D341Med (cell line): Measurements from ENCODE around the gene DAD1.

Experiments
- DNase-seq: peaks from one replicate; pipeline ENCODE4 v3.0.0; 2012; ENCODE audit warnings: low spot score

Gene DAD1

GRCh38 chr14:22515929-22516328, 73.1 kb downstream of the DAD1 start:
- DNase-seq, result no peak
